Colon (tissue), 2 donors: Measurements from ENCODE around the gene TBX21.

Source experiments
- FAIRE-seq: peaks from 2 replicates; lab custom pipeline; 2012; peaks lifted over from hg19 to GRCh38; lab: Jason Lieb, UNC
- donor health status: control.
- donor health status: control.

TBX21 gene

GRCh38 chr17:47714773-47715396, 18.2 kb upstream of the TBX21 start:
- no peak for FAIRE-seq

- no peak for FAIRE-seq
Measured at GRCh38 chr17:47715669-47716325, 17.2 kb upstream of the TBX21 start.

- FAIRE-seq = no peak
Measured at GRCh38 chr17:47716375-47716774, 16.7 kb upstream of the TBX21 start.

GRCh38 chr17:47717261-47717697, 15.8 kb upstream of the TBX21 start:
- no peak for FAIRE-seq

DNA sequence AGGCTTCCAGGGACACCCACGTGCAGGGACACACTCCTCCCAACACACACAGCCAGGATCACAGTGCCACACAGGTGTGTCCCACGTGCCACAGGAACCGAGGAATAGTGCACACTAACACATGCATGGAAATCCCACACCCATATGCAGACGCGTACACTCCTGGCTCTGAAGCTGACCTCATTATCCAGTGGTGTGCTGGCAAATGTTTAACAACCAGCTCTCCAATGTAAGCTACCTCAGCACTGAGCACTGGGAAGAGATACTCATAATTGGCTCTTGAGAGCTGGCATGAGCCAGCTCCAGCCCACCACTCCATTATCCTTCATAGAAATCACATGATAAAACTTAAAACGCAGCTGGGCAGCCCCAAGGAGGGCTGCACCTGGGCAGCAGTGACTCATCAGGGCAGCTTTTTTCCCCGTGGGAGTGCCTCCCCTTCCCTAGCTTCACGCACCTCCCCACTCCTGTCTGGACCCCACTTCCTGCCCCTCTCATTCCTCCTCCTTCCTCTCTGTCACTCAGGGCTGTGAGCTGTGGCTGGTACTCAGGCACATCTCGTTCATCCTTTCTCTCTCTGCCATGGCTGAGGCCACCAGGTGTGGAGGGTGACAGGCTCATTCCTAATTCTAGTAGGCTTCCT, 14.9 kb upstream of the TBX21 start:
- FAIRE-seq = no peak

DNA sequence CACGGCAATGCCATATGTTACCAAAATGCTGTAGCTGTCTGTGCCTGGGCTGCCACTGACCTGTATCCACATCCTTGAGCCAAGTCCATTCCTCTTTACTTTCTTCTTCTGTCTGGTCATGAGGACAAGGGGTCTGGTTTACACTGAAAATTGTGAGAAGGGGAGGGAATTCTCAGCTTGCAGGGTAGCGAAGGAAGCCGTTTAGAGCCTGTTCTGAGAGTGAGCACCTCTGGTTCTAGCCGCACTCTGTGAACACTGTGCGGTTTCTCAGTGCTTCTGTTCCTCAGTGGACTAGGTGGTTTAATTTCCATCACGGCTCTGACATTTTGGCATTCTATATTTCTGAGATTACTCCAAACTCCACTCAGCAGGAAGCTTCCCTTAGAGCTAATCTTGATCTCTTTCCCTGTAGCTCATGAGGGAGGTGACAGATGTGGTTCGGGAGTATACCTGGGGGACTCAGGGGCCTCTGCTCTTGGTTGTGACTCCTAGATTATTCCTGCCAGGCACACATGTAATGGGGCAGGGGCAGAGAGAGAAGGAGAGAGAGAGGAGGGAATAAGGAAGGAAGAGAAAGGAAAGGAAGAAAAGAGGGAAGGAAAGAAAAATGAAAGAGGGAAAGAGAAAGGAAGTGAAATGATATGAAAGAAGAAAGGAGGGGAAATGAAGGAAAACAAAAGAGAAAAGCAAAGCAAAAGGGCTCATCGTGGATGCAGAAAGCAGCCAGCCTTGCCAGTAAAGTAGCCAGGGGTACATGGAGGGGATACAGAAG, 14.2 kb upstream of the TBX21 start:
- FAIRE-seq = no peak

- no peak for FAIRE-seq
Measured at GRCh38 chr17:47719411-47720152, 13.5 kb upstream of the TBX21 start.

GRCh38 chr17:47720196-47720595, 12.8 kb upstream of the TBX21 start:
- no peak for FAIRE-seq

DNA sequence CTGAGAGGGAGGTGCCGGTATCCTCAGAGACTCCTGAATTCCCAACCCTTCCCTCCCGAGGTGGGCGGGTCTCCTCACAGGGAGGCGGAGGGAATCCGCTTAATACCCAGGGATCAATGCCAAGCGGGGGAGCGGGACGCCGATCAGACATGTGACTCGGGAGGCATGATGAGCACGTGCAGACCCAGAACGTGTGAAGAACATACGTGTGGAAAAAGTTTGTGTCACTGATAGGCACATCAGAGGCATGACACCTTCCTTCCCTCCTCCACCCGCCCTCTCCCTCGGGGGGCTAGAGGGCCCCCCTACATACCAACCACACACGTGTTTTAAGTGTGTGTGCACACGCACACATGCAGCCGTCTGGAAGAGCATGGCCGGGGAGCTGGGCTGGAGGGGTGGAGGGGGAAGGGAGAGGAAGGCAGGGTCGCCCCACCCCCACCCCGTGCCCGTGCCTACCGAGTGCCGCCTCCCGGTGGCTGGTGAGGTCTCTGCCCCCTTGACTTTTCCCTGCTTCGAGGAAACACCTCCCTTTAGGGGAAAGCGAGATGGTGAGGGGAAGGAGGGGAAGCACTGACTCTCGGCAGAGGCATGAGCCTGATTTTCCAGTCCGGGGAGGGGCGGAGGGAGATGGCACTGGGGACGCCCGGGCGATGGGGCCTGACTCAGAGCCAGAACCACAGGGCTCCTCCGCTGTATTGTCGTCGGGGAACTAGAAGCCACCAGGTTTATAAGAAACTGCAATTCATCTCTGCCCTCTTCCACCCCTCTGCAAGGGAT, 12.1 kb upstream of the TBX21 start:
- FAIRE-seq = no peak

- no peak for FAIRE-seq
Measured at GRCh38 chr17:47721725-47722124, 11.3 kb upstream of the TBX21 start.

DNA sequence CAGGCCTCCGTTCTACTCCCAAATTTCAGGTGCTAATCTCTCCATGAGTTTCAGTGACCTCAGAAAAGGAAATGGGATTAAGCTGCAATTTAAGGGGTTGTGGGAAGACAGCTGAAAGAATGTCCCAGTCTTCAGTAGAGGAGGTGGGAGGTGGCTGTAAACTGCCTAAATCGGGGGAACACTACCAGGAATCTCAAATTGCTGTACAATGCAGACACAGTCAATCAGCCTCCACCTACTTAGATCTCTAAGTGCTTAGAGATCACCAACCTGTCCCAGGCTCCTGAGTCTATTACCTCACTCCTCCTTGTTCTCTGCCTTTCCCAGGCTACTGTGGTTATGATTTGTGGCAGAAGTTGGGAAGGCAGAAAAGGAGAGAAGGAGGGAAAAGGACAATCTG, 8.3 kb upstream of the TBX21 start:
- FAIRE-seq = no peak

DNA sequence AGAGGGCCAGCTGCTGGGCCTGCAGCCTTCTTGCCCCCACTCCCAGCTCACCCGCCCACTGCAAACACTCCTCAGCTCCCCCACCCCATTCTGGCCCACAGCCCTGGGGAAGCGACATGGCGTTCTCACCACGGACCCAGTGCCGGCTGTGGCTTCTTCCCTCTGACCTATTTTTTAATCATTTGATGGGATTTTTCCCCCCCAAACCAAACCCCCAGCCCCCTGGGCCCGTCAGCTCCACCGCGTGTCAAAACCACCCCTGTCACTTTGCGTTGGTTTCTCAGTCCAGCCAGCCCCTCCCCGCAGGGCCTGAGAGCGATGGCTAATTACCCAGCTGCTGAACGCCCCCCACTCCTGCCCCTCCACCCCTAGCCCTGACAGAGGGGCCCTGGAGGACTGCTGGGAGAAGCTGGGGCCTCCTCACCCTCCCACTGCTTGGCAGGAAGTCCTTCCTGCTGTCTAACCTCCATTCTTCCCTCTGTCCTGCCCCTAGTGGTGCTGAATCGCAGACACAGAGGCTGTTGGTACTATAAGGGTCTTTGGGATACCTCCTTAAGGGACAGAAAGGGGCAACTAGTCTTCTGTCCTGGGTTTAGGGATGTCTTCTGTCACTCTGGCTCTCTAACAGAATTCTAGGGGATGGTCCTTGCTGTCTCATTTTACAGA, 7.5 kb upstream of the TBX21 start:
- no peak for FAIRE-seq

GRCh38 chr17:47726796-47727703, 6.0 kb upstream of the TBX21 start:
- FAIRE-seq = no peak

DNA sequence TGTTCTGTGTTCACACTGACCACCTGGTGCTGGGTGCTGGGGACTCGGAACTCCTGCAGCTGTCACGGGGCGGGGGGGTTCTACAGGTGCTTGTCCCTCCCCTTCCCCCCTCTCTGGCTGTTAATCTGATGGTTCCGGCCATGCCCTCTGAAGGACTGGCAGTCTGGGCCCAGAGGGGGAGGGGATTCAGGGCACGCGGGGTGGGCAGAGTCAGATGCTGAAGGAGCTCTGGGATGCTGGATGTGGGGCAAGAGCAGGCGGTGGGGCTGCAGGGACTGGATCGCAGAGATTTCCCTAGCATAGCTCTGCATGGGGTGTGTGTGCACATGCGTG, 5.4 kb upstream of the TBX21 start:
- no peak for FAIRE-seq

DNA sequence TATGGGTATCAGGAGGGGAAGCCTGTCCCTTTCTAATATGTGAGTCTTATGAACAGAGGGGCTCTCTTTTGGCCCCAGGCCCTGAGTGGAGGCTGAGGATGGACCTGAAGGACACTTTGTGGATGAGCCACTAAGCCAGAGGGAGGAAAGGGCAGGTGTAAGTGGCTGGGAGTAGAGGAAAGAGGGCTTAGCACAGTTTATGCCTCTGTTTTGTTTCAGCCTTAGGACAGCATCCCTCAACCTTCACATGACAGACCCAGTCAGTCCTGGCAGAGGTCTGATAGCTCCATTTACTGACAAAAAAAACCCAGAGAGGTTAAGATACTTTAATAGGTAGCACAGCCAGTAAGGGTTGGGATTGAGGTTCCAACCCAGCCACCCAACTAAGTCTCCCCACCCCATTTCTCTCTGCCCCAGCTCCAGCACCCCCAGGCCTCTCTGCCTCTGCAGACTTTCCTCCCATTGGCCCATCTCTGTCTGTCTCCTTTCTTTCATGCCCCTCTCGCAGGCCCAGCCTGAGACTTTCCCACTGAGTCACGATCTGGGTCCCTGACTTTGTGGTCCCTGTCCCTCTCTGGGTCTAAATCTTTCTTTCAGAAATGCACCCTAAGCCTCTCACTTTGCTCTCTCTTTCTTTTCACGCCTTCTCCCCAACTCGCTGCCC, 4.7 kb upstream of the TBX21 start:
- no peak for FAIRE-seq

- FAIRE-seq = no peak
Measured at GRCh38 chr17:47729476-47729875, 3.6 kb upstream of the TBX21 start.

DNA sequence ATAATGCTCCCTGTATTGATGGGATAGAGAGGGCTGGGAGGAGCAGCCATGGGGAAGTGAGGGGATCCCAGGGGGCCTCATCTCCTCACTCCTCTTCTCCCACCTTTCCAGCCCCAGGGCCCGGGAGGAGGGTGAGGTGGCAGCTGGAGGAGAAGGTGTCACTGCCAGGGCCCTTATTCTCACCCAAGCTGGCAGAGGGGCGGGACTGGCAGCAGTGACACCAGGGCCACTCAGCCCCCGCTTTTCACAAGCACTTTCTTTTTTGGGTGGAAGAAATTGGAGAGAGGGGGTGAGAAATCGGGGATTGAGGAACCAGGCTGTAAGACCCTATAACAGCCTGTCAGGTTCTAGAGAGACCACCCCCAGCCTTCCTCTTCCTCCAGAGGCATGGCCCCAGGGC, 2.4 kb upstream of the TBX21 start:
- no peak for FAIRE-seq

DNA sequence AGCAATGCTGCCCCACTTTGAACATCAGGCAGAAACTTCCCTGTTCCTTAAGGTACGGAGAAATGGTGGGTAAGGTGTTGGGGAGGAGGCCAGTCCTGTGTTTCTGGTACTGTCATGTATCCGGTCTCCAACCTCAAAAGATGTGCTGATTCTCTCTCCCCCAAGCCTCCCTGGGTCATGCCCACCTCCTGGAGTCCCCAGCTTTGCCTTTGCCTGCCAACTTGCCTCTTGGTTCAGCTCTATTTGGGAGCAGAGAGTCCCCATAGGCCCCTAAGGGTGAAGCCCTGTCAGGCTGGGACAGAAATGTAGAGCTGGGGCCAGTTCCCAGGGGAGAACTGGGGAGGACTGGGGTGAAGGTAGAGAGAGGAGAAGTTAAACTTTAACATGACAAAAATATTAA, 1.6 kb upstream of the TBX21 start:
- FAIRE-seq = no peak

GRCh38 chr17:47732399-47733046, 513 bp upstream of the TBX21 start:
- FAIRE-seq = no peak
